H1 (cell line): ENCODE measurements around the gene TPRN. TPM values are rescaled to one million over a fixed set of nuclear protein-coding genes. Genes with fewer than 3 reads are reported as not detected.

Experiments
- ASH2L ChIP-seq: fragments of 200-600, 300-600 bp; sonication (generic); IDR thresholded peaks from one replicate; pipeline ENCODE4 v1.7.1; 2017; ENCODE audit warnings: low read length
- CBX5 ChIP-seq: fragments of 300-800, 300-1000 bp; sonication (generic); IDR thresholded peaks from 2 replicates; pipeline ENCODE4 v1.7.1; 2016; ENCODE audit warnings: antibody characterized with exemption, low read length, low read depth
- CHD2 ChIP-seq: IDR thresholded peaks from 2 replicates; pipeline ENCODE4 v1.6.1; 2012; ENCODE audit warnings: low read length, improper control_type of control experiment
- CREB1 ChIP-seq: IDR thresholded peaks from 2 replicates; pipeline ENCODE4 v1.6.1; 2012; ENCODE audit warnings: inconsistent platforms
- CTBP2 ChIP-seq: IDR thresholded peaks from 2 replicates; pipeline ENCODE4 v1.7.0; 2011; ENCODE audit warnings: borderline replicate concordance, mild to moderate bottlenecking, moderate library complexity, mixed read lengths, low read length; ENCODE audit not compliant: insufficient read depth, insufficient read length
- HDAC2 ChIP-seq, 2 experiments: fragments of 300-600 bp in 1 of 2; sonication (generic) in 1 of 2; IDR thresholded peaks; 2 replicates each; pipeline ENCODE4 v1.6.1; 2011 to 2012; ENCODE audit warnings: low read depth in 2 of 2, low read length in 2 of 2, mild to moderate bottlenecking in 2 of 2, moderate library complexity in 2 of 2, borderline replicate concordance in 1 of 2, inconsistent platforms in 1 of 2
- KDM4A ChIP-seq: IDR thresholded peaks from one replicate; pipeline ENCODE4 v1.7.1; 2012; ENCODE audit warnings: low read depth, mild to moderate bottlenecking, moderate library complexity, low read length, inconsistent platforms; ENCODE audit not compliant: severe bottlenecking
- MAFK ChIP-seq: IDR thresholded peaks from 2 replicates; pipeline ENCODE4 v1.6.1; 2012; ENCODE audit warnings: low read depth, mild to moderate bottlenecking, improper control_type of control experiment, low read length
- NRF1 ChIP-seq: IDR thresholded peaks from 2 replicates; pipeline ENCODE4 v1.6.1; 2011; ENCODE audit warnings: mild to moderate bottlenecking, low read depth, low read length, improper control_type of control experiment
- RBBP5 ChIP-seq: IDR thresholded peaks from 2 replicates; pipeline ENCODE4 v1.7.1; 2012; ENCODE audit warnings: low read depth, mild to moderate bottlenecking, inconsistent platforms, low read length, moderate library complexity, borderline replicate concordance
- SIN3A ChIP-seq, 2 experiments: IDR thresholded peaks in 1 of 2; conservative IDR thresholded peaks in 1 of 2; 2 replicates each; pipeline ENCODE4 v1.6.1; 2011 to 2012; ENCODE audit warnings: low read length in 2 of 2, improper control_type of control experiment in 1 of 2, low read depth in 1 of 2, mild to moderate bottlenecking in 1 of 2
- SIRT6 ChIP-seq: IDR thresholded peaks from one replicate; pipeline ENCODE4 v1.7.1; 2012; ENCODE audit warnings: low read length, inconsistent platforms
- SP1 ChIP-seq: IDR thresholded peaks from 2 replicates; pipeline ENCODE4 v1.6.1; 2011; ENCODE audit warnings: low read depth, low read length
- SP2 ChIP-seq: IDR thresholded peaks from 2 replicates; pipeline ENCODE4 v1.6.1; 2012; ENCODE audit warnings: mild to moderate bottlenecking, low read length, inconsistent platforms
- TAF7 ChIP-seq: optimal IDR thresholded peaks from 2 replicates; pipeline ENCODE3; 2011; ENCODE audit warnings: low read depth, mild to moderate bottlenecking, inconsistent platforms, low read length, moderate library complexity, borderline replicate concordance
- TCF12 ChIP-seq: IDR thresholded peaks from 2 replicates; pipeline ENCODE4 v1.6.1; 2011; ENCODE audit warnings: low read depth, mild to moderate bottlenecking, low read length
- TEAD4 ChIP-seq: IDR thresholded peaks from 2 replicates; pipeline ENCODE4 v1.6.1; 2012; ENCODE audit warnings: low read depth, low read length, inconsistent platforms, mixed read lengths
- ZNF274 ChIP-seq: IDR thresholded peaks from 2 replicates; pipeline ENCODE4 v1.7.0; 2012; ENCODE audit warnings: low read length, borderline replicate concordance; ENCODE audit errors: extremely low read depth
- polyA plus RNA-seq, 7 experiments: library from polyadenylated mRNA; depleted of rRNA in 3 of 7; stranded (reverse) in 5 of 7; unstranded in 2 of 7; fragments of >200 nt in 5 of 7; fragments of 200-250 nt in 2 of 7; gene quantifications; 1 replicate in 5 of 7; 2 replicates in 1 of 7; 4 replicates in 1 of 7; pipeline versions ENCODE4 v1.2.1 to v1.2.3, GENCODE V29; 2011 to 2013; ENCODE audit warnings: missing spikeins in 2 of 7, mixed read lengths in 2 of 7
- total RNA-seq: library from RNA; stranded (reverse); fragmentation: NEBNext Ultra II Directional; extraction: Animal tissue kit (Norgen Biotek cat#: 25700); gene quantifications from 2 replicates; pipeline ENCODE4 v1.2.1, GENCODE V29; 2021
- TF ChIP-seq, protein P1 (sequence below): IDR thresholded peaks from 2 replicates; pipeline ENCODE4 v1.6.1; 2011; ENCODE audit warnings: low read depth, mild to moderate bottlenecking, low read length; ENCODE audit not compliant: insufficient read depth

Gene TPRN
- total and polyA plus RNA-seq, 2 of the 8 experiments (the other 6 are each of a cell fraction or from before 2014, with no cell fraction given) = 9.7 to 23.2 TPM

DNA sequence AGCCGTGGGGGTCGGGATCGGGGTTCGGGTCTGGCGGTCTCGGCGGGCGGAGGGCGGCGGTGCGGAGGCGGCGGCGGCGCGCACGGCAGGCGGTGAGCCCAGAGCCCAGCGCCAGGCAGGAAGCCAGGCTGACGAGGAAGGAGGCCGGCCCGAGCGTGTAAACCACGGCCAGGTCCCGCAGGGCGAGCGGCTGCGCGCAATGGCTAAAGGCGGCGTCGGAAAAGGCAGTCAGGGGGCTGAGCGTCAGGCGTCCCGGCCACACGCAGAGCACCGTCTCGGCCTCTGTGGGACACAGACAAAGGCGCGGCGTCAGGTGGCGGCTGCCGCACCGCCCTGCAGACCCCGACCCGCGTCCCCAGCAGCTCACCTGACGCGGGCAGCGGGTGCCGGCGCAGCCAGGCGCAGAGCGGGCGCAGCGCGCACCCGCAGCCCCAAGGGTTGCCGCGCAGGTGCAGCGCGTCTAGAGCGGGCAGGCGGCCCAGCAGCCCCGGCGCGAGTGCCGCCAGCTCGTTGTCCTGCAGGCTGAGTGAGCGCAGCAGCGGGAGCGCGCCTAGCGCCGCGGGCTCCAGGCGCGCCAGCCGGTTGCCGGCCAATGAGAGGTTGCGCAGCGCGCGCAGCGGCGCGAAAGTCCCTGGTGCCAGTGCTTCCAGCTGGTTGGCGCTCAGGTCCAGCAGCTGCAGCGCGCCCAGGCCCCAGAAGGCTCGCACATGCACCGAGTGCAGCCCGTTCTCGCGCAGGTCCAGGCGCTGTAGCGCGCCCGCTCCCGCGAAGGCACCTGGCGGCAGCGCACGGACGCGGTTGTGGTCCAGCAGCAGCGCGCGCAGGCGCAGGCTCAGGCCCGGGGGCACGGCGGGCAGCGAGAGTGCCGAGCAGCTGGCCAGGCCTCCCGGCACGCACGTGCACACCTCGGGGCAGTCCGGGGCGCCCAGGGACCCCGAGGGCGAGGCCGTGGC lies 31.4 kb downstream of the TPRN start (continued):
- TF ChIP-seq, protein P1, sequence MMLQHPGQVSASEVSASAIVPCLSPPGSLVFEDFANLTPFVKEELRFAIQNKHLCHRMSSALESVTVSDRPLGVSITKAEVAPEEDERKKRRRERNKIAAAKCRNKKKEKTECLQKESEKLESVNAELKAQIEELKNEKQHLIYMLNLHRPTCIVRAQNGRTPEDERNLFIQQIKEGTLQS = no peak
- TF ChIP-seq SP2 (no peak), NRF1 (peak; percentile 64), CHD2 (no peak; the same call in 1 of the 2 replicates), CBX5 (no peak), CREB1 (no peak), RBBP5 (no peak; the same call in 1 of the 2 replicates), CTBP2 (no peak), TAF7 (no peak), ZNF274 (no peak), SP1 (no peak), TEAD4 (0 out of 2 replicates have a peak, but pooled peaks have one; percentile 5), KDM4A (no peak), HDAC2 (IDR thresholded peaks at IDR 0.05; ENCODE audit: borderline replicate concordance in 1 of 2, low read depth in 2 of 2, low read length in 2 of 2) (no peak), ASH2L (no peak), TCF12 (peak; percentile 36; the same call in 1 of the 2 replicates), MAFK (no peak), SIRT6 (no peak), SIN3A (conservative IDR thresholded peaks at IDR 0.05 in 1 of 2, IDR thresholded peaks at IDR 0.05 in 1 of 2; ENCODE audit: low read depth in 1 of 2, low read length in 2 of 2) (0 out of 4 replicates have a peak, but pooled peaks of 1 of the 2 experiments have one; percentile 27)
